Non-pigmented ciliary epithelial cell (primary cell): Measurements from ENCODE around the gene MGRN1.
"Not testable (repeated sequence)": the region's sequence is repeated elsewhere in the genome, so short reads cannot be mapped to it uniquely, and the experiment has no call there.

ENCODE experiments used
- DNase-seq: peaks from one replicate; pipeline ENCODE4 v3.0.0-alpha.2; 2010; ENCODE audit warnings: low read depth

MGRN1 gene

DNA sequence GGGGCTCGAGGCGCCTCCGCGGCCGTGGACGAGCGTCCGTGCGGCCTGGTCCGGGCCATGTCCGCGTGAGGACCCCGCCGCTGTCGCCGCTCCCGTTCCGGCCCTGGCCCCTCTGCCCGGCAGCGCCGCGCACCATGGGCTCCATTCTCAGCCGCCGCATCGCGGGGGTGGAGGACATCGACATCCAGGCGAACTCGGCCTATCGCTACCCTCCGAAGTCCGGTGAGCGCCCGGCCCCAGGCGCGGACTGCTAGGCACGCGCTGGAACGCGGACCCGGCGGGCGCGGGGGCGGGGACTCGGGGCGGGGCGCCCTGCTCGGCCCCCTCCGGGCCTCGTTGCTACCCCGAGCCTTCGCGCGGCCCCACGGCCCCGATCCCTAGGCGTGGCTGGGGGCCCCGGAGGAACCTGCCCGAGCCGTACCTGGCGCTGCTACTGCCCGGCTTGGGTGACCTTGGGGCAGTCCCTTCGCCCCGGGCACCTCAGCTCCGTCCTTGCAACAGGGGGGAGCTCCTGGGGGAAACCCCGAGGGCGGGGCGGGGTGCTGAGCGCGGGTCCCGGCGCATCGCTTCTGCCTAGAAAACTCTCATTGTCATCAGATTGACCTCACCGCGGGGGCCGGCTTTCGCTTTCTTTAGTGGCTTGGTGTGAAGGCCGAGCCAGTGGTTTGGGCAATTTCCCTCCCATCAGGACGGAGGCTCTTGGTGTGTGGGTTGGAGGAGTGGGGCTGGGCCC is 367 bp downstream of the MGRN1 start:
- no peak for DNase-seq

DNA sequence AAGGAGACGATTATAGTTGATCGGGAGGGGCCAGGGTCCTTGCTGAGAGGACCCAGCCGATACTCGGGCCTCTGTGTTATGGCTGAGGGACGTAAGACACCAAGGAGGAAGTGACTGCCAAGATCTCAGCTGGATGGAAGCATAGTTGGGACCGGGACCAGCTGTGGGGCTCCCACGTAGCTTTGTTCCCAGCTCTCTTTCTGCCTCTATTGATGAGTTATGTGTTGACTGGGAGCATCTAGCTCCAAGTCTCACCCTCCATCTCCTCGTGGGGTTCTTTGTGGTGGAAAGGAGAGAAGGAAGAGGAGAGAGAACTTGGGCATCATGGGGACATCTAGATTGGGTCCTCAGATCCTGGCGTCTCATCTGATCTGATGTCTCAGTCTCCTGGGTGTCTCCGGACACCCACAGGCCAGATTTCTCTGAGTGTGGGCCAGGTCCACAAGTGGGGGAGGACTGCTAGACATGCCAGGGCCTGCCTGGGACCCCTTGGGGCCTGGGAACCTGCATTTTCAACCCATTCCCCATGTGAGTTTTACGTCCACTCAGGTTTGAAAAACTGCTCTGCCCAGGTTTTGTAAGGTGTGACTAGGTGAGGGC is 1.0 kb downstream of the MGRN1 start:
- no peak for DNase-seq

DNA sequence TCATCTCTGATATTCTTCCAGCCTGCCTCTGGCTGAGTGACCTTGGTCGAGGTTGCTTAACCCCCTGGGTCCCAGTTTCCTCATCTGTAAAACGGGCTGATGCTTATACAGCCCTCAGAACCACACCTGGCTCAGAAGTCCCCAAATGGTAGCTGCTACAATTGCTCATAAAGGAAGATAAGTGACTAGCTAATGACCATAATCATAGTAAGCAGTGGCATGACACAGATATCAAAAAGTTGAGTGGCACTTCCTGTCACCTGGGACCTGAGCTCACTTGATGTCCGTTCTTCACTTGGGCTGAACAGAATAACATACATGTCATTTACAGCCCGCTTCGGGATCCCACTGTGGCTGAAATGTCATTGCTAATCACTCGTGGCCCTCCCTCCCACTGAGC is 1.8 kb downstream of the MGRN1 start:
- no peak for DNase-seq

DNA sequence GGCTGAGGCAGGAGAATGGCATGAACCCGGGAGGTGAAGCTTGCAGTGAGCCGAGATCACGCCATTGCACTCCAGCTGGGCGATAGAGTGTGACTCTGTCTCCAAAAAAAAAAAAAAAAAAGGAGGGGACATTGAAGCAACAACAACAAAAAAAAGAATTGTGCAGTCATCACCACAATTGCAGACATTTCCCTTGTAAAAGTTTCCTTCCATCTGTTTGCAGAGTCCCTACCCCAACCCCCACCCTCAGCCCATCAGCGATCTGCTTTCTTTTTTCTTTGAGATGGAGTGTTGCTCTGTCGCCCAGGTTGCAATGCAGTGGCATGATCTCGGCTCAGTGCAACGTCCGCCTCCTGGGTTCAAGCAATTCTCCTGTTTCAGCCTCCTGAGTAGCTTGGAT is 3.7 kb downstream of the MGRN1 start:
- no peak for DNase-seq

DNA sequence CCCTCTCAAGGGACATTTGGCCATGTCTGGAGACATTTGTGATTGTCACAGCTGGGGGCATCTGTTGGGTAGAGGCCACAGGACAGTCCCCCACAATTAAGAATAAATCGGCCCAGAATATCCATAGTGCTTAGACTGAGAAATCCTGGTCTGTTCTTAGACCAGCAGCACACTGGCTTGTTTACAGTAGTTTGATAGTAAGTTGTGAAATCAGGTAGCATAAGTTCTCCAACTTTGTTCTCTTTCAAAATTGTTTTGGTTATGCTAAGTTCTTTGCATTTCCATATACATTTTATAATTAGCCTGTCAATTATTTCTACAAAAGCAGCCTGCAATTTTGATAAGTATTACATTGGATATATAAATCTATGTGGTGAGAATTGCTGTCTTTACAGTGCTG is 6.8 kb downstream of the MGRN1 start:
- DNase-seq = no peak

DNA sequence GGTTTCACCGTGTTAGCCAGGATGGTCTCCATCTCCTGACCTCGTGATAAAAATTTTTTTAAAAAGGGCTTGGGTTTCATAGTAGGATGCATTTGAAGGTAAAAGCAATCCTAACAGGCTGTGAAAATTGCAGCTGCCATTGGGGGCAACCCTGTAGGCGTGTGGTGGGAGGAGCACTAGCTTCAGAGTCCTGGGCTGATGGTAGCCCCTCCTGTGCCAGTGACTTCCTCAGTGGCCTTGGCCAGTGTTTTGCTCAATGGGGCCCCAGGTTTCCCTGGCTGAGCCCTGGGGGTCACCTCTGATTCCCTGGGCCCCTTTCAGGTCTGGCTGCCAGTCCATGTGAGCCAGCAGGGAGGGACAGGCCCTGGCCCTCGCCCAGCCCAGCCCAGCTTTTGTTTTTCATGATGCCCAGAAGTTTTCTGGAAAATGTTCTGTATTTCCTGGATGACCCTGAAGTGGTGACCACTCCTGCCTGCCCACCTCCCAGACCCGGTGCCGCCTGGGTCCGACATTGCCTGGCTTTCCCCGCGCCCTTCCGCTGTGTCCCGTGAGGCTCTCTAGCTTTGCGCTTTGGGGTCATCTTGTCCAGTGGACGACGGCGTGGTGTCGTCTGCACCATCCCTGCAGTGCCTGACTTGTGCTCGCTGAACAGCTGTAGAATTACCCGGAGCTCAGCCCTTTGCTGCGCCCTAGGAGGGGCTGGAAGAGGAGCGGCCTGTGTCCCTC is 9.4 kb downstream of the MGRN1 start:
- no peak for DNase-seq

DNA sequence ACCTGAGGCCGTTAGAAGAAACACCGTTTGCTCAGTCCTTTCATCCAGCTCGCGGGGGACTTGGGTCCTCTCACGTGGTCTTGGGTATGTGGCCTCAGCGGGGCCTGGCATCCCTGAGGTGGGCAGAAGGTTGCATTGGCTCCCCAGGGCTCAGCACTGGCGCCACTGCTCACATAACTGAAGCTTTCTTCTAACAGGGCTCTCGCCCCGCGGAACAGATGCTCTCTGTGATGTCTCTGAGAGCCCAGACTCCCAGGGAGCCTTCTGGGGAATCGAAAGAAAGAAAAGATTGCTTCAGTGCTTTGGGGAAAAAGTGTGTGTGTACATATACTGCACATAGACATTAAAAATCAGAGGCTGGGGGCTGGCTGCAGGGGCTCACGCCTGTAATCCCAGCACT is 10.1 kb downstream of the MGRN1 start:
- DNase-seq = no peak

DNA sequence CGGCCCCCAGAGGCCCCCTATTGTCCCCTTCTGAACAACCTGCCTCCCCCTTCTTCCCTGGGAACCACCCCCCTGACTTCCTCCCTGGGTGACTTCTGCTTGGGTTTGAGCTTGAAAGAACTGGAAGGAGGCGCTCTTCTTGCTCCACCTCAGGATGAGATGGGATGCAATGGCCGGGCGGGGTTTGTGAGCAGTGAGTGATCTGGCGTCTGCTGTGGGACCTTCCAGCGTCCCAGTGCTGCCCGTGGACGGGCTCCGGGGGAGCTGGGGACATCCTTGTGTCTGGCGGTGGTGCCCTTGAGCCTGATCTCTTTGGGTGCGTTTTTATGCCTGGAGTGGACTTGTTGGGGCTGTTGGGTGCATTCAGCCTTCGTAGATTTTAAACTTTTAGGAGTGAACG is 11.6 kb downstream of the MGRN1 start:
- no peak for DNase-seq

DNA sequence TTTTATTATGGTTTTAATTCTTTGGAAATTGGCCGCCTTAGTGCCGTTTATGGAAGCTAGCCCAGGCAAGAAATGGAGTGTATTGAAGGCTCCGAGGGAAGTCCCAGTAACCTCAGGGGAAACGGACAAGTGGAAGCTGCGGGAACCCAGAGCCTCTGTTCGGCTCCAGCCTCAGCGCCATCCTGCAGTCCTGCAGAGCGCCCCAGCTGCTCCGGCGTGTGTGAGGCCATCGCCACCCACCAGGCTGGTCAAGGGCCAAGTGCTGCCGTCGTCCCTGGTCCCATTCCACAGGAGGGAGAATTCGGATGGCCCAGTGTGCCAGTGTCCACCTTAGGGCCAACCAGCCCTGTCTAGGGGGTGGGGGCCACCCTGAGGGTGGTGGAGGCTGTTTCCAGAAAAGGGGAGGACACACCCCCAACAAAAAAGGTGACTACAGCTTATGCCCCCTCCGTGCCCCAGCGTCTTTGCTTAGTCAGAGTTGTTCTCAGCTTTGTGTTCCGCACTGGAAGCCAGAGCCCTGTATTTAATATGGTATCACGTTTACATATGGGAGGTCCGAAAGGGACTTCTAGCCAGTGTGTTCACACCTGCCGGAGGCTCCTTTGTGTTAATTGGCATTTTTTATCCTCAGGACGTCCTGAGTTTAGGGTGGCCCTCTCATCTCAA is 13.0 kb downstream of the MGRN1 start:
- DNase-seq = no peak

DNA sequence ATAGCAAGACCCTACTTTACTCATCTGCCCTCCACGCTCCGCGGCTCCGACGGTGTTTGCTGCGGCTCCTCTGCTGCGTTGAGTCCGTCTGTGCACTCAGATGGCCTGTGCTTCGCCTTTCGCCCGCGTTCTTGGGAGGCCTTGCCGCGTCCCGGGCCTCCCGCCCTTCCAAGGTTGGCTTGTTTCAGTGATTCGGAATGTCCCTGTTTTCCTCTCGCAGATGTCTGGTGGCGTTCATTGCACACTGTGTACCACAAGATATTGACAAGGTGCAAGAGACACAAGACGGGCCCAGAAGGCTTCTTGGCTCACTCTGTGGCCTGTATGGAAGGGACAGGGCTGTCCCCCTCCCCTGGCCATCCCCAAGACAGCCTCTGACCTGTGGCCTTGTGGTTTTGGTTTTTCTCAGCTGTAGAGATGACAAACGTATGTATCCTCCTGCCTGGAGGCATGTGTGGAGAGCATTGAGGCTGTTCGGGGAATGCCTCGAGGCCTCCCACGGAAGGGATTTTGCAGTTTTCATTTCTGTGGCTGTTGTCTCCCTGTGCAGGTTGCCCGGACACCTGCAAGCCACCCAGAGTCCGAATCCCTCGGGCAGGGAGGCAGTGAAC is 15.4 kb downstream of the MGRN1 start:
- no peak for DNase-seq

DNA sequence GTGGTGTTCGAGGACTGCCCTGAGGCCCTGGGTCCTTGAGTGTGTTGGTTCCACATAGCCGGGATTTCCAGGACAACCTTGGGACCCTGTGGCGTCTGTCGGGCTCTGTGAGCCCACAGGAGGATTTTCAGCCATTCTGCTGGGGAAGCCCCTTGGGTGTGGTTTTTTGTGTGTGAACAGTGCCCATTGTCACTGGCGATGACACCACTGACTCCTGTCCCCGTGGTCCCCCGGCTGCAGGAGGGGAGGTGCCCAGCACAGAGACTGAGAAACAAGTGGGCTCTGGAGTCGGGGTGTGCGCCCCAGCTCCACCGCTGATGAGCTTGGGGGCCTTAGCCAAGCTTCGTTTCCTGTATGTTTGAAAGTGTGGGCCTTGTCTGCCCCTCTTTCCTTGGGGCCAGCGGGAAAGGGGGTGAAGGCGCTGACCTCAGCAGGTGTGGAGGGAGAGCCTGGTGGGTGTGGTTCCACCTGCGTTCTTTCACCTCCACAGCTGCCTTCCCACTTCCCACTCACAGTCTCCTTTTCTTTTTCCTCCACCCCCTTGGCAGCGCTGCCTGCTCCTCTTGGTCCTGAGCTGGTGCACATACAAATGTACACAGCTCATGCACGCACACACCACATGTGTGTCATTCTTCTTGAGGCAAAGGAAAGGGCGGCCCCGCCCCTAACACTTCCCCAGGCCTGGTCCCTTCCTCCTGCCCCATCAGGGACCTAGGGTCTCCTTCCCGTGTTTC is 16.1 kb downstream of the MGRN1 start:
- no peak for DNase-seq

DNA sequence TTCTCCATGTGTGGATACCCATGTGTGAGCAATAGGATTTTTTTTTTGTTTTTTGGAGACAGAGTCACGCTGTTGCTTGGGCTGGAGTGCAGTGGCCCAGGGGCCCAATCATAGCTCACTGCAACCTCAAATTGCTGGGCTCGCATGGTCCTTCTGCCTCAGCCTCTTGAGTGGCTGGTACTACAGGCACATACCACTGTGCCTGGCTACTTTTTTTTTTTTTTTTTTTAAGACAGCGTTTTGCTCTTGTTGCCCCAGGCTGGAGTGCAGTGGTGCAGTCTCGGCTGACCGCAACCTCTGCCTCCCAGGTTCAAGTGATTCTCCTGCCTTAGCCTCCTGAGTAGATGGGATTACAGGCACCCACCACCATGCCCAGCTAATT is 16.7 kb downstream of the MGRN1 start:
- DNase-seq = no peak

DNA sequence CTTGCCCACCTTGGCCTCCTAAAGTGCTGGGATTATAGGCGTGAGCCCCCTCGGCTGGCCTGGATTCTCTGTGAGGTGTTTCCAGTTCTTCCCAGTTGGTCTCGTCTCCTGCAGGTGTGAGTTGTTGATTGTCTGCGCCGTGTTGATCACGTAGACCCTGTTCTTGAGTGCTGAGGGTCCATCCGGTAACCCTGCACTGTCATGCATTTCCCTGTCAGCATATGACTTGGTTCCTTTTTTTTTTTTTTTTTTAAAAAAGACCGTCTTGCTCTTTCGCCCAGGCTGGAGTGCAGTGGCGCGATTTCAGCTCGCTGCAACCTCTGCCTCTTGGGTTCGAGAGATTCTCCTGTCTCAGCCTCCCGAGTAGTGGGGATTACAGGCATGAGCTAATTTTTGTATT is 17.3 kb downstream of the MGRN1 start:
- DNase-seq = no peak

DNA sequence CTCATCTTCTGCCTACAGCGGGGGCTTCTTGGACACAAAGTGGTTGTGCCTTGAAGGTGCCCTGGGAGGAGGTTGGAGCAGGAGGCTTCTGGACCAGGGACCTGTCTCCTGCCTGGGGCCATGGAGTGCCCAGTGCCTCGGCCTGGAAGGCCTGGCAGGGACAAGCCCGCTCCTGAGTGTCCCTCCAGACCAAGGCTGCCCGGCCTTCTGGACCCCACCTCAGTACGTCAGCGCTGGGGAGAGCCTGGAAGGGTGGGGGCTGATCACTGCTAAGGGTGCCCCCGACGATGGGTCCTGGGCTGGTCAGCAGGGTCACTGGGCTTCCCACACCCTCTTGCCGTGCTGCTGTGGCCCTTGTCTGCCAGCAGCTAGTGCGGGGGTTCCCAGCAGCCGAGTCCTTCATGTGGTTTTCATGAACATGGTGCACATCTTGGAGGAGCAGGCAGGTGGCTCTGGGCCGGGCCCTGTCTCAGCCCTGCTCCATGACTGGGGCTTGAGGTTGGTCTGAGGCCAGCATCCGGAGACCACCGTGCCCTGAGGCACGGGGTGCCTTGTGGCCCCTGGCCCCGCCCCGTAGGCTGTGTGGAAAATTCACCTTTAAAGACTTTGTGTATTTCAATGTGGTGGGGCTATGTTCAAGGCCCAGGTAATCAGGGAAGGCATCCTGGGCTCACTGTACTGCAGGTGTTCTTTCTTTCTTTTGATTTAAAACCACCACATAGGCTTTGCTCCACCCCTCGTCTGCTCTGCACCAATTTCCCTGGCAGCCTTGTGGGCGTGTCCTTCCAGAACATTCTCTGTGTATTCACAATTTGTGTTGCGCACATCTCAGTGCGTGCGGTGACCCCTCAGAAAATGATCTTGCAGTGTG is 22.4 kb downstream of the MGRN1 start:
- DNase-seq = no peak

DNA sequence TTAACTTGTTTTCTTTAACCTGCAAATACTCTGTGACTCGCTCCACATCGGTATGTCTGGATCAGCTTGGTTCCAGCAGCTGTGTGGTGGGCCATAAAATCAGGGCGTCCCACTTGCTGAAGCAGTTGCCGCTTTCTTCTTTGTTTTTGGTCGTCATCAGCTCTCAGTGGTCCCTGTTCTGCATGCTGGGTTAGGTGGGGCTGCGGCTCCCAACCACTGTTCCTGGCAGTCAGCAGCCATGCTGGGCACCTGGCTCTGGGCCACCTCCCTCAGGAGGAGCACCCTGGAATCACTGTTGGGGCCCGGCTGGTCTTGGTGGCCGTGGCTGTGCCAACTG is 23.0 kb downstream of the MGRN1 start:
- DNase-seq = no peak

DNA sequence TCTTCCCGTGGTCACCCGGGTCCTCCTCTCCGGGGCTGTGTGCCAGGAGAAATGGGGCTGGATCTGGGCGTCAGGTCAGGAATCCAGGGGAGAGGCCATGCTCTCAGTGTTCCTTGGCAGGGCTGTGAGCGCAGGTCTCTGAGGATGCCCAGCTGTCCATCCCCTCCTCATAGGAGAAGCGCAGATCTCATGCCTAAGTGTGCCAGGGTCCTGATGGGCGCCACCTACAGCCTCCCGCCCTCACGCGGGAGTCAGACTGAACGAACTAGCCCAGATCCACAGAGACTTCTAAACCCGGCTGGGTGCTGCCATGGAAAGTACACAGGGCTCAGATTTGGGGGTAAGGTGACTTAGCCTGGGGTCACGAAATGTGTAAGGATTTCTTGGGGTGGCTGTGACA is 24.3 kb downstream of the MGRN1 start:
- no peak for DNase-seq

DNA sequence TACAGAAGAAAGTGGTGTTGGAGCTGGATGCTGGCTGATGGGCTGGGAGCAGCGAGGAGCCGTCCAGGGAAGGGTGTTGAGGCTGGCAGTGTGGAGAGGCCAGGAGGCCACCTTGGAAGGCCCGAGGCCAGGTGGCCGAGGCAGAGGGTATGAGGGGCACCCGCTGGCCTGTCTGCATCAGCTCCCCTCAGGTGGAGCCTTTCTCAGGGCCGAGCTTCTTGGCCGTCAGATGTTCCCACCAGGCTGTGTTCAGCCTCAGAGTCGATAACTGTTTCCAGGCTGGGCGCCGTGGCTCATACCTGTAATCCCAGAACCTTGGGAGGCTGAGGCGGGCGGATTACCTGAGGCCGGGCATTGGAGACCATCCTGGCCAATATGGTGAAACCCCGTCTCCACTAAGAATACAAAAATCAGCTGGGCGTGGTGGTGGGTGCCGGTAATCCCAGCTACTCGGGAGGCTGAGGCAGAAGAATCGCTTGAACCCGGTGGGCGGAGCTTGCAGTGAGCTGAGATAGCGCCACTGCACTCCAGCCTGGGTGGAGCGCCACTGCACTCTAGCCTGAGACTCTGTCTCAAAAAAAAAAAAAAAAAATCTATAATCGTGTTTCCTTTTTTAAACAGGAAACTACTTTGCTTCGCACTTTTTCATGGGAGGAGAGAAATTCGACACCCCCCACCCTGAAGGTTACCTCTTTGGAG is 25.3 kb downstream of the MGRN1 start:
- no peak for DNase-seq

DNA sequence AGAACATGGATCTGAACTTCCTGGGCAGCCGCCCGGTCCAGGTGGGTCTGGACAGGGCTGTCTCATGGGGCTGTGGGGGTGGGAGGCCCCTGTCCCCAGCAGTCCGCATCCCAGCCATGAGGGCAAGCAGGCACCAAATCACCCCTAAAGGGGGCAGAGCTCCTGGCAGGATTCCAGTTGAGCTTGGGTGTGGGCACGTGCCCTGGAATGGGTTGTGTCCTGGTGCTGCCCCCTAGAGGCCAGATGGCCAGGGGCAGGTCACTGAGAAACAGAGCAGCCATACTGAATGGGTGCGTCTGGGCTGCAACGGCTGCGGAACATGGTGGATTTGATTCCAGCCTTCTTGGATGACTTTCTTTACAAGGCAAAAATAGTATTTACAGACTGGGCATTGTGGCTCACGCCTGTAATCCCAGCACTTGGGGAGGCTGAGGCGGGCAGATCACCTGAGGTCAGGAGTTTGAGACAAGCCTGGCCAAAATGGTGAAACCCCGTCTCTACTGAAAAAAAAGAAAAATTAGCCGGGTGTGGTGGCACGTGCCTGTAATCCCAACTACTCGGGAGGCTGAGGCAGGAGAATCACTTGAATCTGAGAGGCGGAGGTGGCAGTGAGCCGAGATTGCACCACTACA is 25.9 kb downstream of the MGRN1 start:
- DNase-seq = not testable (repeated sequence)

DNA sequence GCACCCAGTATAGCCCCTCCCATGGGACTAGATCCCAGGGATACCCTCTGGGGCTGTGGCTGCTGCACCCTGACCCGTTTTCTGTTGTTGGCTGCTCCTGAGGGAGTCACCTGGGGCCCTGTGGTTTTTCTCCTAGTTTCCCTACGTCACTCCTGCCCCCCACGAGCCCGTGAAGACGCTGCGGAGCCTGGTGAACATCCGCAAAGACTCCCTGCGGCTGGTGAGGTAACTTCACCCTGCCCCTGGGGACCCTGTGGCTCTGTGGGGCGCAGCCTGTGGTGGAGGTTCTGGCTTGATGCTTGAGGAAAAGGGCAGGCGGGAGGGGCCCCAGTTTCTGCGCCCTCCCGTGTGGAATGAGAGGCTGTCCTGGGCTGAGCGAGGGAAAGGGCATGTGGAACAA is 27.2 kb downstream of the MGRN1 start:
- no peak for DNase-seq

DNA sequence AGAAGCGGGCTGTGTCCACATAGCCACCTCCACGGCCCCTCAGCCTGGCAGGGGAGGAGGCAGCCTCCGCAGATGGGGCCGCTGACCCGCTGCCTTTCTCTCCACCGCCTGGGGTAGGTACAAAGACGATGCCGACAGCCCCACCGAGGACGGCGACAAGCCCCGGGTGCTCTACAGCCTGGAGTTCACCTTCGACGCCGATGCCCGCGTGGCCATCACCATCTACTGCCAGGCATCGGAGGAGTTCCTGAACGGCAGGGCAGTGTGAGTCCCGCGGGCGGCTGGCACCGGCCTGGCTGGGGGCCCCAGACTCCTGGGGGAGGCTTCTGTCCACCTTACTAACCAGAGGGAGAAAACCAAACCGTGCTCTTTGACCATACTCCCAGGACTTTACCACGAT is 27.9 kb downstream of the MGRN1 start:
- no peak for DNase-seq
